ENCODE results near the gene KCND1.

KCND1 gene

GRCh38 chrX:48974033-48974432 lies 2.4 kb upstream of the KCND1 start:
- no peak for DNase-seq

- peak; percentile 59 for DNase-seq
Observed at GRCh38 chrX:48972220-48973164, 848 bp upstream of the KCND1 start.

GRCh38 chrX:48969471-48969870 lies 2.2 kb downstream of the KCND1 start:
- DNase-seq, result no peak

GRCh38 chrX:48968377-48968776 lies 3.3 kb downstream of the KCND1 start:
- DNase-seq, result no peak

GRCh38 chrX:48966796-48967579 lies 4.7 kb downstream of the KCND1 start:
- peak; percentile 28 for DNase-seq

- DNase-seq, result no peak
Observed at GRCh38 chrX:48965959-48966358, 5.7 kb downstream of the KCND1 start.

- no peak for DNase-seq
Observed at GRCh38 chrX:48961585-48962091, 10.0 kb downstream of the KCND1 start.

GRCh38 chrX:48960291-48960690 lies 11.4 kb downstream of the KCND1 start:
- no peak for DNase-seq

- peak; percentile 63 for DNase-seq
Observed at GRCh38 chrX:48958635-48959094, 13.0 kb downstream of the KCND1 start.

- DNase-seq, result peak; percentile 98
Observed at GRCh38 chrX:48957827-48958634, 13.6 kb downstream of the KCND1 start.

GRCh38 chrX:48957477-48957826 lies 14.2 kb downstream of the KCND1 start, which contains the start of gene OTUD5:
TSS of gene OTUD5 (minus strand) at chrX:48957607. CDS start at chrX:48957570, 37 bp downstream.
- peak; percentile 69 for DNase-seq

- no peak for DNase-seq
Observed at GRCh38 chrX:48956728-48957414, 14.8 kb downstream of the KCND1 start.

- DNase-seq, result no peak
Observed at GRCh38 chrX:48948589-48948988, 23.1 kb downstream of the KCND1 start.

GRCh38 chrX:48945517-48946348 lies 25.9 kb downstream of the KCND1 start:
- peak; percentile 32 for DNase-seq

- no peak for DNase-seq
Observed at GRCh38 chrX:48942895-48943294, 28.7 kb downstream of the KCND1 start.

- no peak for DNase-seq
Observed at GRCh38 chrX:48940404-48940955, 31.2 kb downstream of the KCND1 start.

- DNase-seq, result no peak
Observed at GRCh38 chrX:48939524-48940228, 32.0 kb downstream of the KCND1 start.

- no peak for DNase-seq
Observed at GRCh38 chrX:48938721-48939425, 32.8 kb downstream of the KCND1 start.

Measured in fibroblast of skin of right quadriceps (primary cell).